ENCODE results near the gene EXD3.
A peak's percentile ranks its signal among the peaks of the same experiment; 100 is the strongest.
"Not testable (repeated sequence)": the region's sequence is repeated elsewhere in the genome, so short reads cannot be mapped to it uniquely, and the experiment has no call there.

The EXD3 gene, protein sequence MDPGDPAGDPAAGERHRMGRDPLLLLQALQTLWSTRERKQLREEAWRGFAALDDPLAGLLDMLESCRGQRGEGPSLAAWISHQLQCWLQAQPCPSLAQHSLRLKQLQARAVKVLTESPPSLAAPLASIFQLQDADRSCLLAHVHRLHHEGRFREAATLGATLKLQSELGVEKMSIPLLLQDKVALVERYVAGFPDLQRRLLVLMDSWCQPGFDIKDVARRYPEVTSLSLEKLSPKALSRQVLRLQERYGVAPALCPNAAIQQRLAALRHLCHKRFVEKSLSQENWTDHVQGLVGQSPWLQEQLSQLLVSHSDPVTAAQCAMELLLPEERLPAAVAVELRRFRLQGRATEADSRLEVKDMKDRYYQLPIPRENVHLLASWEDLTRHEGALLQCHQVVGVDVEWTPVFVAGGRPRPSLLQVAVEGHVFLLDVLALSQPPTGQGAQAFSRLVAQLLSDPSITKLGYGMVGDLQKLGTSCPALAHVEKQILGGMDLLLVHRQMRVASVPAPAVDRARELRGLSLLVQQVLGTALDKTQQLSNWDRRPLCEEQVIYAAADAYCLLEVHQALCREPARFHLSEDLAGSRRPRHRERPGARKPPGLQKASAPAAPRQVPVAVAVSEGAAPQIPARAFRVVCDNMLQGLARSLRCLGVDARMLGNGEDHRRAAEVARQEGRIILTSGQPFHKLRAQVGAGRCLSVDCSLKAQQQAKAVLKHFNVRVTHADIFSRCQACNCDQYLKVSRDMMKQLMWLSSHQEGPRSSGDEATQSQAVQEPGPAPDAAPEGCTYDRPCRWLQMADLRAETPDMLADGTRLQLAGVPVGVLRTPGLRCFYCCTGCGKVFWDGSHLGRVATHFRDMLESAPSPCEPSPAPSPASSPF

DNA sequence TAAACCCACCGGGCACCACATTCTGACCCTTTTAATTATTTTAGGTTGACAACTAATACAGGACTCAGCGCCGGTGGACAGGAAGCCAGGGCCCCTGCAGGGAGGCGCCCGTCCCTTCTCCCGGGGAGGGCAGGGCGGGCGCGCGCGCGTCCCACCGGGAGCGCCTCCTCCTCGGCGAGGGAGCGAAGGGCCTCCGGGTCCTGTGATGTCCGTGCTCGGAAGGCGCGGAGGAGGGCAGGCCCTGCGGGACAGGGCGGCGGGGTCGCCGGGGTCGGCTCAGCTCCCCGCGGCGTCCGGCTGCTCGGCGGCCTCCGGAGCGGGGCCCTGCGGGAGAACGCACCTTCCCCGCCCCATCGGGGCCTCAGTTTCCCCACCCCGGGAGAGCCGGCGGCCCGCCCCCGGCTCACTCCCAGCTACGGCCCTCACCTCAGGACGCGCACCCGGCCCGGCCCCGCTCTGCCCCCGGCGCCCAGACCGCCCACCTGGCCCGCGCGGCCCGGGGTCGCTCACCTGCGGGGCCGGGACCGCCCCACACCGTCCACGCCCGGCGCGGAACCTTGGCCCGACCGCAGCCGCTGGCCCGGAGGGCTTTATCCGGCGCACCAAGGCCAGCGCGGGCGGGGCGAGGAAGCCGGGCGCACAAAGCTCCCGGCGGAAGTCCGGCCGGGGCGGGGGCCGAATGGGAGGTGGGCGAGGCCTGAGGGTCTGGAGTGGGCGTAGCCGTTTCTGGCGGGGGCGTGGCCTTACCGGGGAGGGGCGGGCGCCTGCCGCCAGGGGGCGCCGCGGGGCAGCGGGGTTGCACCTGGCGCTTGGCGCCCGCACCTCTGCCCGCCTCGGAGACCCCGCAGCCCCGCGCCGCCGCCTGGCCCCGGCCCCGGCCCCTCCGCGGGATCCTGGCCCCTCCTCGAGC lies at the start of gene EXD3, which contains the start of gene NOXA1:
TSS of gene EXD3 (minus strand) at position 559 of the 910 bp plus-strand sequence. CDS start 27,805 bp downstream, outside the sequence.
TSS of gene NOXA1 (plus strand) at position 790 of the 910 bp plus-strand sequence. CDS start 137 bp downstream, outside the sequence.
- H3K4me3 ChIP-seq (ENCODE audit: low read length), result peak within 1 kb of the TSS; percentile 78
- DNase-seq (ENCODE audit: low read depth), result peak; percentile 61
- TF ChIP-seq, protein P1, sequence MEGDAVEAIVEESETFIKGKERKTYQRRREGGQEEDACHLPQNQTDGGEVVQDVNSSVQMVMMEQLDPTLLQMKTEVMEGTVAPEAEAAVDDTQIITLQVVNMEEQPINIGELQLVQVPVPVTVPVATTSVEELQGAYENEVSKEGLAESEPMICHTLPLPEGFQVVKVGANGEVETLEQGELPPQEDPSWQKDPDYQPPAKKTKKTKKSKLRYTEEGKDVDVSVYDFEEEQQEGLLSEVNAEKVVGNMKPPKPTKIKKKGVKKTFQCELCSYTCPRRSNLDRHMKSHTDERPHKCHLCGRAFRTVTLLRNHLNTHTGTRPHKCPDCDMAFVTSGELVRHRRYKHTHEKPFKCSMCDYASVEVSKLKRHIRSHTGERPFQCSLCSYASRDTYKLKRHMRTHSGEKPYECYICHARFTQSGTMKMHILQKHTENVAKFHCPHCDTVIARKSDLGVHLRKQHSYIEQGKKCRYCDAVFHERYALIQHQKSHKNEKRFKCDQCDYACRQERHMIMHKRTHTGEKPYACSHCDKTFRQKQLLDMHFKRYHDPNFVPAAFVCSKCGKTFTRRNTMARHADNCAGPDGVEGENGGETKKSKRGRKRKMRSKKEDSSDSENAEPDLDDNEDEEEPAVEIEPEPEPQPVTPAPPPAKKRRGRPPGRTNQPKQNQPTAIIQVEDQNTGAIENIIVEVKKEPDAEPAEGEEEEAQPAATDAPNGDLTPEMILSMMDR (conservative IDR thresholded peaks at IDR 0.05; ENCODE audit: low read depth, low read length), result peak; percentile 58

DNA sequence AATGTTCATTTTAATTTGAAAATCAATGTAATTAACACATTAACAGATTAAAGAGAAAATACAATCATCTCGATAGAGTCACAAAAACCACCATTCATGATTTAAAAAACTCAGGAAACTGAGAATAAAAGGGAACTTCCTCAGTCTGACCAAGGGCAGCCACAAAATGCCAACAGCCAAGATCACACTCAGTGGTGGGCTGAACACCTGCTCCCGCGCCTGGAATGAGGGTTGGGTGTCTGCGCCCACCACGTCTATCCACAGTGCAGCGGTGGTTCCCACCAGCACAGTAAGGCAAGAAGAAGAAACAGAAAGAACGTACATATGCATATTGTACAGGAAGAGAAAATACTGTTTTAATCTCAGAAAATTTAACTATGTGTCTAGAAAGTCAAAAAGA lies 47.8 kb upstream of the EXD3 start:
- no peak for DNase-seq (ENCODE audit: low read depth)
- H3K4me3 ChIP-seq (ENCODE audit: low read length), result no peak overlapping the region
- TF ChIP-seq, protein P1 (conservative IDR thresholded peaks at IDR 0.05; ENCODE audit: low read depth, low read length), result no peak

DNA sequence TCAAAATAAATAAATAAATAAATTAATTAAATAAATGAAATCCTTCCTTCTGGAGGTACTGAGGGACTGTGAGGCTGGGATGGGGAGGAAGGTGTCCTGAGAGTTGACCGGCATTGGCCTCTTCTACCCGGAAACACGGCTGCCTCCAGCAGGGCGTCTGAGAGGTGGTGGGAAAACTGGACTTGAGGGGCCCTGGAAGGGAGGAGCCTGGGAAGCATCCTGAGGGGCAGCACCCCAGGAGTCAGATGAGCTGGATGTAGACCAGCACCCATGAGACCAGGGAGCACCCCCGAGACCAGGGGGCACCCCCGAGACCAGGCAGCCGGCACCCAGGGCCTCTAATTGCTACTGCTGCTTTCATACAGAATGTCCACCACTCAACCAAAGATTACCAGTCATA lies 44.9 kb upstream of the EXD3 start:
- no peak for DNase-seq (ENCODE audit: low read depth)
- TF ChIP-seq, protein P1 (conservative IDR thresholded peaks at IDR 0.05; ENCODE audit: low read depth, low read length), result no peak
- no peak overlapping the region for H3K4me3 ChIP-seq (ENCODE audit: low read length)

DNA sequence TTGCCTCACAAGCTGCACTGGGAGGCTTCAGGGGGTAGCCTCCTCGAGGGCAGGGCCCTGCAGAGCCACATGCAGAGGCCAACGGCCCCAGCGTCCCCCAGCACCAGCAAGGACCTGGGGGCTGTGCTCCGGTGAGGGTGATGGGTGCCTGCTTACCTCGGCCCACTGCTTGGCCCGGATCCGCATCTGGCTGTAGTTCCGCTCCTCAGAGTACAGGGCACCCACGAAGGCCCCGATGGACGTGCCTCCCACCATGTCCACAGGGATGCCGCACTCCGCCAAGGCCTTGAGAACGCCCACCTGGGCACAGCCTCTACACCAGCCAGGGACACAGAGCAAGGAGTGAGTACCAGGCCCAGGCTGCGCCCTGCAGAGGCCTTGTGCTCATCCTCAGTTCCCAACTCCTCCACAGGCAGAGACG lies 44.2 kb upstream of the EXD3 start:
- no peak overlapping the region for H3K4me3 ChIP-seq (ENCODE audit: low read length)
- DNase-seq (ENCODE audit: low read depth), result no peak
- TF ChIP-seq, protein P1 (conservative IDR thresholded peaks at IDR 0.05; ENCODE audit: low read depth, low read length), result no peak

DNA sequence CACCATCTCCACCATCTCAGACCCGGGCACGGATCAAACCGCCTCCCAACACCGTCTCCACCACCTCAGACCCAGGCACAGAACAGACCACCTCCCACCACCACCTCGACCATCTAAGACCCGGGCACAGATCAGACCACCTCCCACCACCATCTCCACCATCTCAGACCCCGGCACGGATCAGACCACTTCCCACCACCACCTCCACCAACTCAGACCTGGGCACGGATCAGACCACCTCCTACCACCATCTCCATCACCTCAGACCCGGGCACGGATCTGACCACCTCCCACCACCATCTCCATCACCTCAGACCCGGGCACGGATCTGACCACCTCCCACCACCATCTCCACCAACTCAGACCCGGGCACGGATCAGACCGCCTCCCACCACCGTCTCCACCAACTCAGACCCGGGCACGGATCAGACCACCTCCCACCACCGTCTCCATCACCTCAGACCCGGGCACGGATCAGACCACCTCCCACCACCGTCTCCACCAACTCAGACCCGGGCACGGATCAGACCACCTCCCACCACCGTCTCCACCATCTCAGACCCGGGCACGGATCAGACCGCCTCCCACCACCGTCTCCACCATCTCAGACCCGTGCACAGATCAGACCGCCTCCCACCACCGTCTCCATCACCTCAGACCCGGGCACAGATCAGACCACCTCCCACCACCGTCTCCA lies 43.6 kb upstream of the EXD3 start:
- not testable (repeated sequence) for H3K4me3 ChIP-seq (ENCODE audit: low read length); DNase-seq (ENCODE audit: low read depth)

DNA sequence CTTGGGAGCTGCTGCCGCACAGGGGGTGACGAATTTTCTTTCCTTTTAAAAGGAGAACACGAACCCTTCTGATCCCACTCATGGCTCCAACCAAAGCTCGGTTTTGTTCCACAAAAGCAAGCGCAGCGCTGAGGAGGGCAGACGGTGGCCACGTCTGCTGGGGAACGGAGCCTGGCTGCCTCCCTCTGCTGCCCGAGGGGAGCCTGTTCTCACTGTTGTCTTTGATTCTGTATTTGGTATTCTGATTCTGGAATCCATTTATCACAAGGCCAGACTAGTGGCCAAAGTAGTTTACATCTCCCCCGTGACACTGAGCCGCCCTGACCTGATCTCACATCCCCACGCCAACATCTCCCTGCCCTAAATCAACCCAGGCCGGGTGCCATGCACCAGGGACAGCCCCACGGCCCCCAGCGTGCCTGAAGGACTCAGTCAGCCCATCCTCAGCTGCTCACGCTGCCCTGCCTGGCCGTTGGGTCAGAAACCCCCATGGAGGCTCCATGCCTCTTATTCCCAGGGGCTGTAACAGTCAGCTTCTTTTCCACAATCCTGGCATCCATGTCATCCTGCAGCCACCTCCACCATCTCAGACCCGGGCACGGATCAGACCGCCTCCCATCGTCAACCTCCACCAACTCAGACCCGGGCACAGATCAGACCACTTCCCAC lies 42.9 kb upstream of the EXD3 start:
- DNase-seq (ENCODE audit: low read depth), result no peak
- no peak overlapping the region for H3K4me3 ChIP-seq (ENCODE audit: low read length)
- TF ChIP-seq, protein P1 (conservative IDR thresholded peaks at IDR 0.05; ENCODE audit: low read depth, low read length), result no peak
